Gastroesophageal sphincter (tissue), 3 donors: ENCODE results near the gene LNX1.

ENCODE experiments used
- POLR2A ChIP-seq, 2 donors: fragments of 450-650 bp; IDR thresholded peaks; one replicate each; pipeline ENCODE4 v1.6.1; 2017; ENCODE audit warnings: antibody characterized with exemption in 2 of 2, mild to moderate bottlenecking in 2 of 2, moderate library complexity in 1 of 2
- POLR2AphosphoS5 ChIP-seq: sonication (generic); formaldehyde crosslinking; IDR thresholded peaks from one replicate; pipeline ENCODE4 v1.6.1; 2017; ENCODE audit warnings: antibody characterized with exemption
- TF ChIP-seq, protein P1 (sequence below), 4 experiments: fragments of 200-600 bp in 2 of 4; fragments of 450-650 bp in 2 of 4; sonication (generic) in 1 of 4; IDR thresholded peaks; one replicate each; pipeline ENCODE4 v1.5.1; 2017 to 2019; ENCODE audit warnings: antibody characterized with exemption in 4 of 4, mild to moderate bottlenecking in 2 of 4, moderate library complexity in 2 of 4

DNA sequence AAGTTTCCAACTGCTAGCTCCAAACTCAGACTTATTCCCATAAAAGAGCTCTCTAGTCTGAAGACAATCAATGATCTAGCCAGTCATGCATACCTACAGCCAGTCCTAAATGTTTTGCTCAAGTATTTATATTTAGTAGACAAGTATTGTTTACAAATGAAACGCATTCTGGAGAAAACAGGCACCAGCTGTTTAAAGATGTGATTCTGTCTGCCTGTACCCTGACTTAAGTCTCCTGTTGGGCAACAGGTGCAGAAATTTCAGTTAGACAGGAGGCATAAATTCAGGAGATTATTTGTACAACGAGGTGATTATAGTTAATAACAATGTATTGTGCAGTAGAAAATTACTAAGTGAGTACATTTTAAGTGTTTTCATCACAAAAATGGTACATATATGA, 28.9 kb downstream of the LNX1 start:
- TF ChIP-seq, protein P1, sequence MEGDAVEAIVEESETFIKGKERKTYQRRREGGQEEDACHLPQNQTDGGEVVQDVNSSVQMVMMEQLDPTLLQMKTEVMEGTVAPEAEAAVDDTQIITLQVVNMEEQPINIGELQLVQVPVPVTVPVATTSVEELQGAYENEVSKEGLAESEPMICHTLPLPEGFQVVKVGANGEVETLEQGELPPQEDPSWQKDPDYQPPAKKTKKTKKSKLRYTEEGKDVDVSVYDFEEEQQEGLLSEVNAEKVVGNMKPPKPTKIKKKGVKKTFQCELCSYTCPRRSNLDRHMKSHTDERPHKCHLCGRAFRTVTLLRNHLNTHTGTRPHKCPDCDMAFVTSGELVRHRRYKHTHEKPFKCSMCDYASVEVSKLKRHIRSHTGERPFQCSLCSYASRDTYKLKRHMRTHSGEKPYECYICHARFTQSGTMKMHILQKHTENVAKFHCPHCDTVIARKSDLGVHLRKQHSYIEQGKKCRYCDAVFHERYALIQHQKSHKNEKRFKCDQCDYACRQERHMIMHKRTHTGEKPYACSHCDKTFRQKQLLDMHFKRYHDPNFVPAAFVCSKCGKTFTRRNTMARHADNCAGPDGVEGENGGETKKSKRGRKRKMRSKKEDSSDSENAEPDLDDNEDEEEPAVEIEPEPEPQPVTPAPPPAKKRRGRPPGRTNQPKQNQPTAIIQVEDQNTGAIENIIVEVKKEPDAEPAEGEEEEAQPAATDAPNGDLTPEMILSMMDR (IDR thresholded peaks at IDR 0.05), result no peak
- TF ChIP-seq POLR2A (IDR thresholded peaks at IDR 0.05) (no peak), POLR2AphosphoS5 (no peak)
